Loucy (cell line): ENCODE data around the gene ARHGAP22.

Experiments used
- EZH2phosphoT487 ChIP-seq: fragments of 200-600 bp; IDR thresholded peaks from 2 replicates; pipeline ENCODE4 v1.6.1; 2018; ENCODE audit warnings: antibody characterized with exemption, mild to moderate bottlenecking, moderate library complexity, borderline replicate concordance
- TF ChIP-seq, protein P1 (sequence below): fragments of 200-600 bp; sonication (generic); conservative IDR thresholded peaks from 2 replicates; pipeline ENCODE4 v1.5.1; 2014; ENCODE audit warnings: mild to moderate bottlenecking, antibody characterized with exemption, low read length

- TF ChIP-seq, protein P1, sequence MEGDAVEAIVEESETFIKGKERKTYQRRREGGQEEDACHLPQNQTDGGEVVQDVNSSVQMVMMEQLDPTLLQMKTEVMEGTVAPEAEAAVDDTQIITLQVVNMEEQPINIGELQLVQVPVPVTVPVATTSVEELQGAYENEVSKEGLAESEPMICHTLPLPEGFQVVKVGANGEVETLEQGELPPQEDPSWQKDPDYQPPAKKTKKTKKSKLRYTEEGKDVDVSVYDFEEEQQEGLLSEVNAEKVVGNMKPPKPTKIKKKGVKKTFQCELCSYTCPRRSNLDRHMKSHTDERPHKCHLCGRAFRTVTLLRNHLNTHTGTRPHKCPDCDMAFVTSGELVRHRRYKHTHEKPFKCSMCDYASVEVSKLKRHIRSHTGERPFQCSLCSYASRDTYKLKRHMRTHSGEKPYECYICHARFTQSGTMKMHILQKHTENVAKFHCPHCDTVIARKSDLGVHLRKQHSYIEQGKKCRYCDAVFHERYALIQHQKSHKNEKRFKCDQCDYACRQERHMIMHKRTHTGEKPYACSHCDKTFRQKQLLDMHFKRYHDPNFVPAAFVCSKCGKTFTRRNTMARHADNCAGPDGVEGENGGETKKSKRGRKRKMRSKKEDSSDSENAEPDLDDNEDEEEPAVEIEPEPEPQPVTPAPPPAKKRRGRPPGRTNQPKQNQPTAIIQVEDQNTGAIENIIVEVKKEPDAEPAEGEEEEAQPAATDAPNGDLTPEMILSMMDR, result no peak
- no peak for TF ChIP-seq EZH2phosphoT487
Observed at GRCh38 chr10:48470115-48470892, 134.6 kb downstream of the ARHGAP22 start.
